B cell (primary cell): ENCODE measurements around the gene CNTNAP2. TPM values are rescaled to one million over a fixed set of nuclear protein-coding genes. Genes with fewer than 3 reads are reported as not detected.

Experiments
- ATAC-seq: fragments of 200-7000 bp; cut with Tn5 transposase; one replicate; pipeline ENCODE4 v1.10.0; 2021; ENCODE audit warnings: low read depth, mild to moderate bottlenecking, moderate number of reproducible peaks, moderate library complexity
- CTCF ChIA-PET: fragments of 350-600 bp; sonication (Branson Sonifier 250); formaldehyde crosslinking; loops from one replicate; lab custom pipeline; 2021; ENCODE audit warnings: antibody characterized with exemption, inconsistent platforms; lab: Charles Lee
- POLR2A ChIA-PET: fragments of 350-600 bp; sonication (Branson Sonifier 250); formaldehyde crosslinking; loops from one replicate; lab custom pipeline; 2021; ENCODE audit warnings: antibody characterized with exemption; lab: Charles Lee
- DNase-seq: peaks from one replicate; pipeline ENCODE4 v3.0.0; 2013
- H2AFZ ChIP-seq: 2 replicates; pipeline ENCODE4 v1.6.1; 2012; ENCODE audit warnings: mild to moderate bottlenecking, low read depth, low read length; ENCODE audit not compliant: insufficient read depth, poor library complexity, severe bottlenecking
- H3K27ac ChIP-seq, 2 donors: 1 replicate in 1 of 2; 2 replicates in 1 of 2; pipeline ENCODE4 v1.5.1; 2012 to 2013; ENCODE audit warnings: low read length in 2 of 2, mild to moderate bottlenecking in 2 of 2, moderate library complexity in 1 of 2
- H3K27me3 ChIP-seq, 4 experiments: fragments of 200-600 bp in 1 of 4; sonication (generic) in 1 of 4; replicated peaks in 1 of 4; 1 replicate in 2 of 4; 2 replicates in 2 of 4; pipeline versions ENCODE4 v1.6.1 to v1.7.0; 2013 to 2016; ENCODE audit warnings: low read length in 3 of 4, mild to moderate bottlenecking in 2 of 4, mixed read lengths in 1 of 4, moderate library complexity in 1 of 4; ENCODE audit not compliant: insufficient read depth in 4 of 4, control insufficient read depth in 3 of 4; ENCODE audit errors: control extremely low read depth in 1 of 4
- H3K36me3 ChIP-seq, 2 experiments: replicated peaks in 1 of 2; 1 replicate in 1 of 2; 2 replicates in 1 of 2; pipeline versions ENCODE4 v1.6.1 to v1.7.1; 2013; ENCODE audit warnings: low read length in 1 of 2; ENCODE audit not compliant: insufficient read depth in 2 of 2, control insufficient read depth in 1 of 2; ENCODE audit errors: control extremely low read depth in 1 of 2, extremely low read depth in 1 of 2
- H3K4me1 ChIP-seq, 2 donors: fragments of 200-600 bp in 1 of 2; sonication (generic) in 1 of 2; 1 replicate in 1 of 2; 2 replicates in 1 of 2; pipeline versions ENCODE4 v1.5.1 to v1.6.1; 2013 to 2017; ENCODE audit warnings: low read length in 2 of 2; ENCODE audit not compliant: control insufficient read depth in 2 of 2, insufficient read depth in 2 of 2
- H3K4me2 ChIP-seq: replicated peaks from 2 replicates; pipeline ENCODE3; 2012; ENCODE audit warnings: mild to moderate bottlenecking, low read depth, low read length; ENCODE audit not compliant: poor library complexity, severe bottlenecking
- H3K4me3 ChIP-seq, 5 experiments: fragments of 200-600 bp in 1 of 5; sonication (generic) in 1 of 5; 1 replicate in 3 of 5; 2 replicates in 2 of 5; pipeline versions ENCODE4 v1.5.1 to v1.7.0; 2011 to 2016; ENCODE audit warnings: low read length in 4 of 5, mild to moderate bottlenecking in 4 of 5, low read depth in 2 of 5, control low read depth in 1 of 5, moderate library complexity in 1 of 5; ENCODE audit not compliant: insufficient read depth in 1 of 5; ENCODE audit errors: control extremely low read depth in 1 of 5, extremely low read depth in 1 of 5
- H3K79me2 ChIP-seq: fragments of 200-600 bp; sonication (generic); one replicate; pipeline ENCODE4 v1.6.0; 2016; ENCODE audit warnings: low read length; ENCODE audit not compliant: control insufficient read depth, insufficient read depth
- H3K9ac ChIP-seq: fragments of 200-600 bp; sonication (generic); 2 replicates; pipeline ENCODE4 v1.6.1; 2017; ENCODE audit warnings: mild to moderate bottlenecking, low read length, moderate library complexity
- H3K9me3 ChIP-seq, 3 donors: one replicate each; pipeline versions ENCODE4 v1.6.1 to v1.7.1; 2013; ENCODE audit warnings: low read length in 2 of 3; ENCODE audit not compliant: control insufficient read depth in 2 of 3, insufficient read depth in 1 of 3; ENCODE audit errors: control extremely low read depth in 1 of 3
- H4K20me1 ChIP-seq: 2 replicates; pipeline ENCODE4 v1.6.0; 2012; ENCODE audit warnings: mild to moderate bottlenecking, low read length; ENCODE audit not compliant: insufficient read depth, control insufficient read depth, poor library complexity, severe bottlenecking
- H3K27ac Mint-ChIP-seq: one replicate; pipeline ENCODE4 v1.8.0; 2021; ENCODE audit warnings: mixed read lengths
- H3K27me3 Mint-ChIP-seq: one replicate; pipeline ENCODE4 v1.8.0; 2021; ENCODE audit warnings: mixed read lengths
- H3K4me1 Mint-ChIP-seq: one replicate; pipeline ENCODE4 v1.8.0; 2021; ENCODE audit warnings: mixed read lengths
- H3K4me3 Mint-ChIP-seq: one replicate; pipeline ENCODE4 v1.8.0; 2021; ENCODE audit warnings: mixed read lengths
- H3K9me3 Mint-ChIP-seq: one replicate; pipeline ENCODE4 v1.8.0; 2022; ENCODE audit warnings: mixed read lengths; ENCODE audit not compliant: insufficient read depth
- EZH2 ChIP-seq: IDR thresholded peaks from 2 replicates; pipeline ENCODE4 v1.6.1; 2012; ENCODE audit warnings: borderline replicate concordance, low read depth, mild to moderate bottlenecking, moderate library complexity, low read length; ENCODE audit not compliant: insufficient read depth, poor library complexity, severe bottlenecking
- WGBS: methylation state at CpG from one replicate; pipeline ENCODE4 v1.1.5; 2013; ENCODE audit warnings: missing lambda C conversion rate; ENCODE audit not compliant: insufficient coverage; 5-methylcytosine and 5-hydroxymethylcytosine counted together
- intact Hi-C: fragments of 100-400 bp; cut with micrococcal nuclease; formaldehyde crosslinking; loops from one replicate; pipeline ENCODE4 v1.10.0; 2022
- polyA plus RNA-seq: library from polyadenylated mRNA; depleted of rRNA; stranded (reverse); fragments of >200 nt; gene quantifications from 2 replicates; pipeline ENCODE4 v1.2.3, GENCODE V29; 2012
- total RNA-seq, 2 donors: library from RNA; stranded (reverse); fragments of 120-200 nt in 1 of 2; gene quantifications; 1 replicate in 1 of 2; 2 replicates in 1 of 2; pipeline versions ENCODE4 v1.2.3 to v1.2.4, GENCODE V29; 2013 to 2022
- TF ChIP-seq, protein P1 (sequence below): fragments of 200-600 bp; IDR thresholded peaks from one replicate; pipeline ENCODE4 v1.8.0; 2022; ENCODE audit warnings: antibody characterized with exemption, mild to moderate bottlenecking

CNTNAP2 gene
- total and polyA plus RNA-seq, 2 donors (not counting 1 experiment from before 2014, with no cell fraction given) = 7.4 to 16.6 TPM

DNA sequence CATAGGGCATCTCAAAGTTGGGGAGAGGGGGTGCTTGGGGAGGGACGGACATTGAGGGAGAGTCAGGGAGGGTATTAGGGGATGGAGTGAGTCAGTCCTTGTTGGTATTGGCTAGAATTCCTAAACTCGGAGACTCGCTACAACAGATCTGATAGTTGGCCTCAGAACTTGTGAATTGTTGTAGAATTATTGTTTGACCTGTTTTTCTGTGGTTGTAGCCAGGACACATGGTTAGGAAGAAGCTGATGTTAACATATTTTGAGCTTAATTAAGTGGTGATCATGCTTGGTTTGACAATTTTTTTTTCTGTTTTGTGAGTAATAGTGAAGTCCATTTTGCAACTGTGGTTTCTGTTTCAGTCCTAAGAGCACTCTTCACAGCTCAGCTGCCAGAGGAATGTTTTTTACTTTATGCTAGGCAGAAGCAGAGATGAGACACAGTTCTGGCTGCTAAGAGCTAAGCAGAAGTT is 1283.7 kb downstream of the CNTNAP2 start:
- H3K27ac ChIP-seq = no peak overlapping the region
- H3K27me3 ChIP-seq = no peaks in the 10 kb centered on the region
- H3K27me3 Mint-ChIP-seq = no peaks in the 10 kb centered on the region
- H3K27ac Mint-ChIP-seq = no peak overlapping the region
- CTCF ChIA-PET = no interaction called here
- WGBS = 87% methylated on average over 3 of the region's 3 CpGs
- ATAC-seq = no peak
- H3K4me3 Mint-ChIP-seq = no peak overlapping the region
- no peak overlapping the region for H3K4me2 ChIP-seq
- H3K9me3 ChIP-seq = peaks cover 0 to 4% (median 0%) of the 10 kb centered on the region in 3 donors
- H3K4me1 ChIP-seq = no peaks in the 10 kb centered on the region
- no peaks in the 10 kb centered on the region for H3K9me3 Mint-ChIP-seq
- no peaks in the 10 kb centered on the region for H3K36me3 ChIP-seq
- no peak overlapping the region for H3K9ac ChIP-seq
- intact Hi-C loops = no loop called here
- no peak for DNase-seq
- H4K20me1 ChIP-seq = no peaks in the 10 kb centered on the region
- H3K4me1 Mint-ChIP-seq = no peaks in the 10 kb centered on the region
- POLR2A ChIA-PET = no interaction called here
- H2AFZ ChIP-seq = no peak overlapping the region
- TF ChIP-seq, protein P1, sequence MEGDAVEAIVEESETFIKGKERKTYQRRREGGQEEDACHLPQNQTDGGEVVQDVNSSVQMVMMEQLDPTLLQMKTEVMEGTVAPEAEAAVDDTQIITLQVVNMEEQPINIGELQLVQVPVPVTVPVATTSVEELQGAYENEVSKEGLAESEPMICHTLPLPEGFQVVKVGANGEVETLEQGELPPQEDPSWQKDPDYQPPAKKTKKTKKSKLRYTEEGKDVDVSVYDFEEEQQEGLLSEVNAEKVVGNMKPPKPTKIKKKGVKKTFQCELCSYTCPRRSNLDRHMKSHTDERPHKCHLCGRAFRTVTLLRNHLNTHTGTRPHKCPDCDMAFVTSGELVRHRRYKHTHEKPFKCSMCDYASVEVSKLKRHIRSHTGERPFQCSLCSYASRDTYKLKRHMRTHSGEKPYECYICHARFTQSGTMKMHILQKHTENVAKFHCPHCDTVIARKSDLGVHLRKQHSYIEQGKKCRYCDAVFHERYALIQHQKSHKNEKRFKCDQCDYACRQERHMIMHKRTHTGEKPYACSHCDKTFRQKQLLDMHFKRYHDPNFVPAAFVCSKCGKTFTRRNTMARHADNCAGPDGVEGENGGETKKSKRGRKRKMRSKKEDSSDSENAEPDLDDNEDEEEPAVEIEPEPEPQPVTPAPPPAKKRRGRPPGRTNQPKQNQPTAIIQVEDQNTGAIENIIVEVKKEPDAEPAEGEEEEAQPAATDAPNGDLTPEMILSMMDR = no peak
- TF ChIP-seq EZH2 = no peak
- no peak overlapping the region for H3K4me3 ChIP-seq
- no peaks in the 10 kb centered on the region for H3K79me2 ChIP-seq

DNA sequence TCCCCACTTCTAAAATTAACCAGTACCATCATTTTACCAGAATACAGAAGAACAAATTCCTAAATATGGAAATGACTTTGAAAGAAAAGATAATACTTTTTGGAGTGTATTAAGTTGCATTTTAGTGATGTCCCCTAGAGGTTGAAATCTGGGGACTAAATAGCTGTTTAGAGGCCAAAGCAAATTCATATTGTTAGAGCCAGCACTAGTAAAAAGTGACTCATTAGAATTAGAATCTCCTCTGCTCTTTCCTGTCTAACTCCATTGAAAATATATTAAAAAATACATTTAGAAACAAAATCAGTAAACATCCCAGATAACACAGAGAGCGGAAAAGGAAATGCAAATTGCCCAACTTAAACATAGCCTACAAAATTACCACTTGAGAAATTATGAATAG is 1284.3 kb downstream of the CNTNAP2 start:
- no peak overlapping the region for H3K9ac ChIP-seq
- no peaks in the 10 kb centered on the region for H3K4me1 ChIP-seq
- no peak overlapping the region for H2AFZ ChIP-seq
- no peak overlapping the region for H3K4me3 ChIP-seq
- no peaks in the 10 kb centered on the region for H3K36me3 ChIP-seq
- no peaks in the 10 kb centered on the region for H3K27me3 ChIP-seq
- ChIA-PET CTCF (no interaction called here), POLR2A (no interaction called here)
- no peaks in the 10 kb centered on the region for H3K9me3 Mint-ChIP-seq
- WGBS = no CpG with 5 or more reads among the region's 1 CpG
- no peak overlapping the region for H3K4me3 Mint-ChIP-seq
- ATAC-seq (no peak), DNase-seq (no peak)
- H3K4me1 Mint-ChIP-seq = no peaks in the 10 kb centered on the region
- H3K27me3 Mint-ChIP-seq = no peaks in the 10 kb centered on the region
- H3K4me2 ChIP-seq = no peak overlapping the region
- TF ChIP-seq EZH2 = no peak
- TF ChIP-seq, protein P1 = no peak
- no peaks in the 10 kb centered on the region for H4K20me1 ChIP-seq
- H3K27ac ChIP-seq = no peak overlapping the region
- no peak overlapping the region for H3K27ac Mint-ChIP-seq
- intact Hi-C loops = no loop called here
- H3K9me3 ChIP-seq = peaks cover 0 to 4% (median 0%) of the 10 kb centered on the region in 3 donors
- H3K79me2 ChIP-seq = no peaks in the 10 kb centered on the region
